Measurements from ENCODE around the gene ZBTB20. TPM values are rescaled to one million over a fixed set of nuclear protein-coding genes. Genes with fewer than 3 reads are reported as not detected.

ZBTB20 gene
- total and polyA plus RNA-seq, 4 donors = 0.74 to 77.1 (median 27.9) TPM

- Histone ChIP-seq H3K27ac (ENCODE audit: low read depth in 1 of 2, low read length in 1 of 2) (no peak overlapping the region), H3K4me1 (ENCODE audit: control insufficient read depth in 5 of 5, insufficient read depth in 5 of 5, low read length in 5 of 5) (peaks cover 0 to 13% (median 0%) of the 10 kb centered on the region in 5 donors), H3K9ac (ENCODE audit: insufficient read depth in 1 of 2, low read length in 2 of 2) (no peak overlapping the region), H3K27me3 (ENCODE audit: control insufficient read depth in 3 of 3, insufficient read depth in 3 of 3, low read length in 2 of 3) (no peaks in the 10 kb centered on the region), H3K9me3 (ENCODE audit: control insufficient read depth in 4 of 4, insufficient read depth in 3 of 4, low read length in 3 of 4) (no peaks in the 10 kb centered on the region), H3K4me3 (no peak overlapping the region), H3K36me3 (ENCODE audit: control insufficient read depth in 4 of 4, insufficient read depth in 4 of 4, low read length in 4 of 4) (no peaks in the 10 kb centered on the region)
- ATAC-seq (ENCODE audit: insufficient read depth, low FRiP score) = no peak
- no peak for TF ChIP-seq CTCF (IDR thresholded peaks at IDR 0.05; ENCODE audit: control extremely low read depth, extremely low read depth)
- DNase-seq = no peak
- 59 to 77% methylated on average over 3 of the region's 3 CpGs for WGBS, 2 donors
Measured at GRCh38 chr3:114846779-114847178, 300.3 kb downstream of the ZBTB20 start.

- 82 to 97% methylated on average over 1 of the region's 1 CpG for WGBS, 2 donors
- no peak overlapping the region for H3K4me3 ChIP-seq
- H3K27ac ChIP-seq (ENCODE audit: low read depth in 1 of 2, low read length in 1 of 2) = peak overlapping the region in 1 of 2 donors; percentile 9
- no peaks in the 10 kb centered on the region for H3K27me3 ChIP-seq (ENCODE audit: control insufficient read depth in 3 of 3, insufficient read depth in 3 of 3, low read length in 2 of 3)
- no peak overlapping the region for H3K9ac ChIP-seq (ENCODE audit: insufficient read depth in 1 of 2, low read length in 2 of 2)
- H3K4me1 ChIP-seq (ENCODE audit: control insufficient read depth in 5 of 5, insufficient read depth in 5 of 5, low read length in 5 of 5) = peaks cover 0 to 13% (median 0%) of the 10 kb centered on the region in 5 donors
- no peak for DNase-seq
- H3K9me3 ChIP-seq (ENCODE audit: control insufficient read depth in 4 of 4, insufficient read depth in 3 of 4, low read length in 3 of 4) = no peaks in the 10 kb centered on the region
- no peaks in the 10 kb centered on the region for H3K36me3 ChIP-seq (ENCODE audit: control insufficient read depth in 4 of 4, insufficient read depth in 4 of 4, low read length in 4 of 4)
- ATAC-seq (ENCODE audit: insufficient read depth, low FRiP score) = no peak
- no peak for TF ChIP-seq CTCF (IDR thresholded peaks at IDR 0.05; ENCODE audit: control extremely low read depth, extremely low read depth)
Measured at GRCh38 chr3:114846252-114846651, 300.8 kb downstream of the ZBTB20 start.

GRCh38 chr3:114841515-114841914 lies 305.6 kb downstream of the ZBTB20 start:
- H3K4me3 ChIP-seq = no peak overlapping the region
- DNase-seq = no peak

More at GRCh38 chr3:114841515-114841914, 305.6 kb downstream of the ZBTB20 start:
- H3K36me3 ChIP-seq (ENCODE audit: control insufficient read depth in 4 of 4, insufficient read depth in 4 of 4, low read length in 4 of 4) = no peaks in the 10 kb centered on the region
- H3K9me3 ChIP-seq (ENCODE audit: control insufficient read depth in 4 of 4, insufficient read depth in 3 of 4, low read length in 3 of 4) = no peaks in the 10 kb centered on the region
- no peak overlapping the region for H3K9ac ChIP-seq (ENCODE audit: insufficient read depth in 1 of 2, low read length in 2 of 2)
- peaks cover 0 to 2% (median 0%) of the 10 kb centered on the region in 5 donors for H3K4me1 ChIP-seq (ENCODE audit: control insufficient read depth in 5 of 5, insufficient read depth in 5 of 5, low read length in 5 of 5)
- TF ChIP-seq CTCF (IDR thresholded peaks at IDR 0.05; ENCODE audit: control extremely low read depth, extremely low read depth) = no peak
- no peak for ATAC-seq (ENCODE audit: insufficient read depth, low FRiP score)
- no peak overlapping the region for H3K27ac ChIP-seq (ENCODE audit: low read depth in 1 of 2, low read length in 1 of 2)
- 89 to 90% methylated on average over 1 of the region's 1 CpG for WGBS, 2 donors
- H3K27me3 ChIP-seq (ENCODE audit: control insufficient read depth in 3 of 3, insufficient read depth in 3 of 3, low read length in 2 of 3) = no peaks in the 10 kb centered on the region
